ENCODE measurements around the gene CD300H.

The CD300H gene

GRCh38 chr17:74547736-74548135 is 19.6 kb downstream of the CD300H start:
- no peak for DNase-seq

GRCh38 chr17:74547264-74547663 is 20.0 kb downstream of the CD300H start:
- DNase-seq: no peak

GRCh38 chr17:74546586-74546985 is 20.7 kb downstream of the CD300H start:
- DNase-seq: no peak

GRCh38 chr17:74545843-74546230 is 21.5 kb downstream of the CD300H start, which contains the start of gene CD300C:
TSS of gene CD300C (minus strand) at chr17:74546115. CDS start at chr17:74545782, 333 bp downstream.
- peak in 1 of 2 donors; percentile 71 for DNase-seq

- DNase-seq: no peak
Measured at GRCh38 chr17:74544991-74545842, 22.1 kb downstream of the CD300H start.

- no peak for DNase-seq
Measured at GRCh38 chr17:74543891-74544760, 23.2 kb downstream of the CD300H start.

- no peak for DNase-seq
Measured at GRCh38 chr17:74543406-74543805, 23.9 kb downstream of the CD300H start.

GRCh38 chr17:74542727-74543383 is 24.5 kb downstream of the CD300H start:
- no peak for DNase-seq

- DNase-seq: no peak
Measured at GRCh38 chr17:74542166-74542565, 25.1 kb downstream of the CD300H start.

- no peak for DNase-seq
Measured at GRCh38 chr17:74541176-74542111, 25.9 kb downstream of the CD300H start.

GRCh38 chr17:74539281-74539820 is 28.0 kb downstream of the CD300H start:
- no peak for DNase-seq

- no peak for DNase-seq
Measured at GRCh38 chr17:74536890-74537289, 30.4 kb downstream of the CD300H start.

GRCh38 chr17:74532115-74532514 is 35.2 kb downstream of the CD300H start:
- peak; percentile 31 to 81 for DNase-seq

GRCh38 chr17:74531231-74531761 is 36.0 kb downstream of the CD300H start, which contains the start of gene CD300LB:
TSS of gene CD300LB (minus strand) at chr17:74531475. CDS start at chr17:74531350, 125 bp downstream.
- DNase-seq: peak in 1 of 2 donors; percentile 13

GRCh38 chr17:74530831-74531150 is 36.5 kb downstream of the CD300H start:
- DNase-seq: no peak

GRCh38 chr17:74529243-74529642 is 38.1 kb downstream of the CD300H start:
- no peak for DNase-seq

GRCh38 chr17:74528491-74529199 is 38.7 kb downstream of the CD300H start:
- peak; percentile 12 to 75 for DNase-seq

- DNase-seq: no peak
Measured at GRCh38 chr17:74527756-74528155, 39.6 kb downstream of the CD300H start.

- DNase-seq: no peak
Measured at GRCh38 chr17:74527081-74527480, 40.2 kb downstream of the CD300H start.

- DNase-seq: no peak
Measured at GRCh38 chr17:74526681-74527080, 40.6 kb downstream of the CD300H start.

All from CD4-positive, alpha-beta T cell treated with Interleukin-1 beta for 1 hour (primary cell).